Dedifferentiated amniotic fluid mesenchymal stem cell (primary cell): Measurements from ENCODE around the gene BECN2.

Experiments used
- DNase-seq: peaks from one replicate; pipeline ENCODE4 v3.0.0-alpha.2; 2016; ENCODE audit errors: extremely low spot score

Gene BECN2, protein sequence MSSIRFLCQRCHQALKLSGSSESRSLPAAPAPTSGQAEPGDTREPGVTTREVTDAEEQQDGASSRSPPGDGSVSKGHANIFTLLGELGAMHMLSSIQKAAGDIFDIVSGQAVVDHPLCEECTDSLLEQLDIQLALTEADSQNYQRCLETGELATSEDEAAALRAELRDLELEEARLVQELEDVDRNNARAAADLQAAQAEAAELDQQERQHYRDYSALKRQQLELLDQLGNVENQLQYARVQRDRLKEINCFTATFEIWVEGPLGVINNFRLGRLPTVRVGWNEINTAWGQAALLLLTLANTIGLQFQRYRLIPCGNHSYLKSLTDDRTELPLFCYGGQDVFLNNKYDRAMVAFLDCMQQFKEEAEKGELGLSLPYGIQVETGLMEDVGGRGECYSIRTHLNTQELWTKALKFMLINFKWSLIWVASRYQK

DNA sequence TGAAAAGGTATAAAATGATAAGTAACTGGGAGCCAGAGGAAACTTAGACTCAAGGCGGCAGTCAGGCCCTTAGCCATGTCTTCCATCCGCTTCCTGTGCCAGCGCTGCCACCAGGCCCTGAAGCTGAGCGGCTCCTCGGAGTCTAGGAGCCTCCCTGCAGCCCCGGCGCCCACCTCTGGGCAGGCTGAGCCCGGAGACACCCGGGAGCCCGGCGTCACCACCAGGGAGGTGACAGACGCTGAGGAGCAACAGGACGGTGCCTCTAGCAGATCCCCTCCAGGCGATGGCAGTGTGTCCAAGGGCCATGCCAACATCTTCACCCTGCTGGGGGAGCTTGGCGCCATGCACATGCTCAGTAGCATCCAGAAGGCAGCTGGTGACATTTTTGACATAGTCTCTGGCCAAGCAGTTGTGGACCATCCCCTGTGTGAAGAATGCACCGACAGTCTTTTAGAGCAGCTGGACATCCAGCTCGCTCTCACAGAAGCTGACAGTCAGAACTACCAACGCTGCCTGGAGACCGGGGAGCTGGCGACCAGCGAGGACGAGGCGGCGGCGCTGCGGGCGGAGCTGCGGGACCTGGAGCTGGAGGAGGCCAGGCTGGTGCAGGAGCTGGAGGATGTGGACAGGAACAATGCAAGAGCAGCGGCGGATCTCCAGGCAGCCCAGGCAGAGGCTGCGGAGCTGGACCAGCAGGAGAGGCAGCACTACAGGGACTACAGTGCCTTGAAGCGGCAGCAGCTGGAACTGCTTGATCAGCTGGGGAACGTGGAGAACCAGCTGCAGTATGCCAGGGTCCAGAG lies at the start of gene BECN2:
BECN2 (plus strand) TSS at position 76 of the 803 bp plus-strand sequence; CDS start at position 76, 0 bp downstream.
- DNase-seq = no peak

DNA sequence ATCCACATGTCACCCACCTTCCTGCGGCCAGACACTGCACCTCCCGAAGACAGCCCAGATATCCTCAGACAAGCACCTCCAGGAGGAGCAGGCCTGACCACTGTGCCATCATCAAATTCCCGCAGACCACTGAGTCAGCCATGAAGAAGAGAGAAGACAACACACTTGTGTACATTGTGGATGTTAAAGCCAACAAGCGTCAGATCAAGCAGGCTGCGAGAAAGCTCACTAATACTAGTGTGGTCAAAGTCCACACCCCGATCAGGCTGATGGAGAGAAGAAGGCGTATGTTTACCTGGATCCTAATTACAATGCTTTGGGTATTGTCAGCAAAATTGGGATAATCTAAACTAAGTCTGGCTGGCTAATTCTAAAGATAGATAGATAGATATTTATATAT lies 41.4 kb upstream of the BECN2 start:
- DNase-seq = no peak

DNA sequence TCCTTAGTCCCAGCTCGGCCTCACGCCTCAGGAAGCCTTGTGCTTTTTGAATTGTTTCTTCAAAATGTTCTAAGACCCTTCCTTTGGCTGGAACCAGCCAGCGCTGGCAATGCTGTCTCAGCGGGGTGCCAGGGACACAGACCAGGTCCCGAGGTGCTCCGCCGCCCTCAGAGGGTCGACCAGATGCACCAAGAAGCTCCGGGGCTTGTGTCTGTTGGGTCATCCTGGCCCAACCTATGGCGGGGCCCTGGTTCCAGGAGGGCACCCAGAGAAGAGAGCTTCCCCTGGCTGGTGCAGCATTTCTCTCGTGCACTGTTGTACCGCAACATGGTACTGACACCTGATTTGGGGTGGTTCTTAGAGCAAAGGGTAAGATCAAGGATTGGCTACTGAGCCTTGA lies 40.1 kb upstream of the BECN2 start:
- no peak for DNase-seq

DNA sequence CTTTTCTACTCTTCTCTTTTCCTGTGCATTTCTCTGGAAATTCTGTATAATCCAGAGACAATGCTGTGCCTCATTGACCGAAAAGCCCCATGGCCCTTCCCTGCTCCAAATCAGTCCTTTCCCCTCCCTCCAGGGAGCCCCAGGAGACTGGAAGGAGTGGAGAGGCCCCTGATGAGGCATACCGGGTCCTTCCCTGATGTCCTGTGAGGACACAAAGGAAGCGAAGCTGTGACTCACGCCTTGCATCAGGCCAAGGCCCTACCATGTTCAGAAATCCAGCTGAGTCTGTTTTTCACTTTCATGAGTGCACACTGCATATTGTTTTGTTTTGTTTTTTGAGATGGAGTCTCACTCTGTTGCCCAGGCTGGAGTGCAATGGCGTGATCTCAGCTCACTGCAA lies 38.7 kb upstream of the BECN2 start:
- peak; percentile 67 for DNase-seq

DNA sequence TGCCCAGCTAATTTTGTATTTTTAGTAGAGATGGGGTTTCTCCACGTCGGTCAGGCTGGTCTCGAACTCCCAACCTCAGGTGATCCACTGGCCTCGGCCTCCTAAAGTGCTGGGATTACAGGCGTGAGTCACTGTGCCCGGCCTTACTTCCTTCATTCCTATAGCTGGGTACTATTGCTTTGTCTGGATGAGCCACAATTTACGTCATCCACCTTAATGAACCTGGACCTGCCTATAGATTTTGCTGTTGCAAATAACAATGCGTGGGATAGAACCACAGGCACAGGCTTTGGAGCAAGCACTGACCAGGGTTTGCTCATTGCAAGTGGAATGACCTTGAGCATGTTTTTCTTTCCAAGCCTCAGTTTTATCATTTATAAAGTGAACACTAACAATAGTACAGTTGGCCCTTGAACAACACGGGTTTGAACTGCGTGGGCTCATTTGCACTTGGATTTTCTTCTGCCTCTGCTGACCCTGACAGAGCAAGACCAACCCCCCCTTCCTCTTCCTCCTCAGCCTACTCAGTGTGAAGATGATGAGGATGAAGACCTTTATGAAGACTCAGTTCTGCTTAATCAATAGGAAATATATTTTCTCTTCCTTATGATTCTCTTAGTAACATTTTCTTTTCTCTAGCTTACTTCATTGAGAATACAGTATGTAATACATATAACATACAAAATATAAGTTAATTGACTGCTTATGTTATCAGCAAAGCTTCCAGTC lies 33.3 kb upstream of the BECN2 start:
- no peak for DNase-seq

DNA sequence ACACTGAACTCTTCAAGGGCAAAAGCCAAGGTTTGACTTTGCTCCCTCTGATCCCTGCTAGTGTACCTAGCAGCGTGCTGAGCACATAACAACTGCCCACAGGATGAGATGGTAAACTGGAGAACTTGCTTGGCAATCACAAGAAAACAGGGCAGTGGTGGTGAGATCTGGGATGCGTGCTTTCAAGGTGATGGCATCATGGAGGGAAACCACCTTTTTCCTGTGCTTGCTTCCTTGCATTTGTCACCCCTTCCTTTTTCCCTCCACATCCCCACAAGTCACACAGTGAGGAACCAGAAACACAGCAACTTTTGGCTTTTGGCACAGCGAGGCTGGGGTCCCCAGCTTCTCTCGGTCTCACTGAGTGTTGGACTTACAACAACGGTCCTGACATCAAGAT lies 31.4 kb upstream of the BECN2 start:
- no peak for DNase-seq

DNA sequence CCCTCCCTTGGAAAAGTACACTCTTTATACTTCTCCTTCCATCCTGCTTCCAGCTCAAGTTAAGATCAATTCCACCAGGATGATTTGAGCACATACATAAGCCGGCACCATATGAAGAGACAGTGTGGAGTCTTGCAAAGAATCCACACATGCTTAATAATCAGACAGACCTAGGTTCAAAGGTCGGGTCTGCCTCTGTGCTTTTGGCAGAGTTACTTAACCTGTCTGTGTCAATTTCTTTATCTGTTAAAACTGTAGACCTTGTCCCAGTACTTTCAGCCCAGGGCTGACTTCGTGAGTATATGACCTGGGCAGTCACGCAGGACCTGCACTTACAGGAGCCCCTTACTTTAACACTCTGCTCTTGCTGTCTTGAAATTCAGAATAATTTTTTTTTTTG lies 30.2 kb upstream of the BECN2 start:
- no peak for DNase-seq

DNA sequence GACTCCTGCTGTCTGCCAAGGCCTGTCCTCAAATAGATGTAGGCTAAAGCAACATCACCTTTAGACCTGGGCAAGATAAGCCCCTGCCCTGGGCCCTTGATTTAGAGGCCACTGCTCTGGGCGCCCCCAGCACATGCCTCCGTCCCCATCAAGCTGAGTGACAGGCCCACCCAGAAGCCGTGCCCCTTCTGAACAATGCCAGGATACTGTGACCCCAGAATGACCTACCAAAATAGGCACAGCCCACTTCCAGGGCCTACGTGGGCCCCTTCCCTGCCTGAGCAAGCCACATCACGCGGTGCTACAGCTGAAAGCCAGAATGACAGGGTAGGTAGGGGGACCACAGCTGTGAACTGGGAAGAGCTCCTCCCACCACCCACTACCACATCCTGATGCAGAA lies 24.7 kb upstream of the BECN2 start:
- no peak for DNase-seq

DNA sequence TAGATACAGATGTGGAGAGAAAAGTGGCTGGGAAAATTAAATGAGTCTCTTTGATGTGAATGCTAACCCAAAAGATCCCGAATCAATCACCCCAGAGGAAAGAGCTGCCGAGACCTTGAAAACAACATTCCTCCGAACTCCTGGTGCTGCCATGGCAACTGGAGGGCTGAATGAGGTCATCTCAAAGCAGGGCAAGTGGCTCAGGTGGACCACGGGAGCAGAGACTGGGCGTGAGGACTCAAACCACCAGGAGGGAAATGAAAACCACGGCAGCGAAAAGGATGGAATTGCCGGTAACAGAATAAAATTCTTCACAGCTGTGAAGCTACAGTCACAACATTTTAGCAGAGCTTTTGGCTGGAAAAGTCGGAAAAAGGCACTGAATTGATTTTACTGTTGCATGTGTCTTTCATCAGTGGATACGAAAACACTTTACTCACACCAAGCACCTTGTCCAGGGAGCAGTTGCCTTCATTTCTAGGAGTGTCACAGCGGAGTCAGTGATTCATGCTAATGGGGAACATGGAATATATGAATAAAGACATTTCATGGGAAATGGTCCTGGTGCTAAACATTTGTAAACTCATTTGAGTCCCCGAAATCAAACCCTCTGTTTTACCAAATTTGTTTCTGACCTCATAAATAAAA lies 23.2 kb upstream of the BECN2 start:
- DNase-seq = peak; percentile 40

DNA sequence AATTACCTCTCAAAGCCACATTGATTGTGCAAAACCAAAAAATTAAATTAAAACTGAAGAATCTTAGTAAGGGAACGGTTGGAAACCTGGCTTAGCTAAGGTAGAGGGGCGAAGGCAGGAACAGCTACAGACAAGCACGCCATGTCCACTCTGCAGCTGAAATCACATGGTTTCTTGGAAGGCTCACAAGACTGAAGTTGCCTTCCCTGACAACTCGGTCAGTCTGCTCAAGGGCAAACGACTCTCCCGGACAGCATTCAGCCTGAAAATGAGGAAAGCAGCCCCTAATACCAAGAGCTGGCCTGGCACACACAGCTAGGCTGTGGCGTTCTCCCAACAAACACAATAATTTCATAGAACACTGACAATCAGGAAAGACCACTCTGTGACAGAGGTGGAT lies 22.7 kb upstream of the BECN2 start:
- no peak for DNase-seq

DNA sequence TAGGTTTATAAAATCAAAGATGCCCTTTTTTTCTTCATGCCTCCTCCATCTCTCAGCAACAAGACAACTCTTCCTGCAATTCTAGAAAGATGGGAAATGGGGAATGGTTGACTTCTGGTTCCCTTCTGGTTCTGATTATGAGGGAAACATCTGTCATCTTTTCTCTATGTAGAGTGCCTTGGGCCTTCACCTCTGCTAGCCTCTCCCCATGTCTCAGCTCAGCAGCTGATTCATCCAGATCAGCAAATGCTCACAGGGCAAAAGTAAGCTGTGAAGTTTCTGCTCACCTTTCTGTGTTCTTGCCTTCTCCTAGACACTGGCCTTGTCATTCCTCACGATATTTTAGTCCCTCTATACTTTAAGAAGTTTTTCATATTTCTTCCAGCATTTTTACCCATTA lies 17.8 kb upstream of the BECN2 start:
- no peak for DNase-seq

DNA sequence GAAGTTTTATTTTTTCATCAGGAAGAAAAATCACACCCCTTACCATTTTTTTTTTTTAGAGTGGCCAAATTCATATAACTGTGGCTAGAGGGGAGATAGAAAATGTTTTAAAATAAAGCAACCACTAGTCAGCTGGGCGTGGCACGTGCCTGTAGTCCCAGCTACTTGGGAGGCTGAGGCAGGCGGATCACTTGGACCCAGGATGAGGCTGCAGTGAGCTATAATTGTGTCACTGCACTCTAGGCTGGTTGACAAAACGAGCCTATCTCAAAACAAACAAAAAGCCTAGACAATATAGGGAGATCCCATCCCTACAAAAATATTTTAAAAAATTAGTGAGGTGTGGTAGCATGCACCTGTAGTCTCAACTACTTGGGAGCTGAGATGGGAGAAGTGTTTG lies 14.8 kb upstream of the BECN2 start:
- no peak for DNase-seq

DNA sequence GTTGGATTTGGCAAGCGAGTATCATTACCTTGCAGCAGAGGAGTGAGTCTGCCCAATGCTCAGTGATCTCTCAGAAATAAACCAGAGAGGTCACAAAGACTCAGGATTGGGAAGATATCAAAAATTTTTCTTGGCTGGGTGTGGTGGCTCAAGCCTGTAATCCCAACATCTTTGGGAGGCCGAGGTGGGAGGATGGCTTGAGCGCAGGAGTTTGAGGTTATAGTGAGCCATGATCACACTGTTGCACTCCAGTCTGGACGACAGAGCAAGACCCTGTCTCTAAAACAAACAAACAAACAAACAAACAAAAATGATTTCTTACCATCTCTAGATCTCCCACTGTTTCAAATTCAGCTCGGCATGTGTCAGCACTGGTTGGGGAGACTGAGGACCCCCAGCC lies 13.3 kb upstream of the BECN2 start:
- DNase-seq = no peak

DNA sequence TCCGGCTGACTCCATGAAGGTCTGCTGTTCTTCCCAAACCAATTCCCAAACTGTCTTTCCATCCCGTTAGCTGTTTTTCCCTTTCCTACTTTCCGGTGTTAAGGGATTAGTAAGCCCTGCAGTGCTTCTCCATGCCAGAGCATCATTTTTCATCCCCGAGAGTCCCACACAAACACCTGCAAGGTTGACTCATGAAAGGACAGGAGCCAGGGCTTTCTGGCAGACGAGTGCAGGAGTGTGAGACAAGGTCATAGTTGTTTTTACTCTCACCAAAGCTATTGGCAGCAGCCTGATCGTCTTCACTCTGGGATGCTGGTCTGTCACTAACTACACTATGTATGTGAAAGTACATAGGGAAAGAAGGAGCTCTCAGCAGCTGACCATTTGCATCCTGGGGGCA lies 10.2 kb upstream of the BECN2 start:
- no peak for DNase-seq

DNA sequence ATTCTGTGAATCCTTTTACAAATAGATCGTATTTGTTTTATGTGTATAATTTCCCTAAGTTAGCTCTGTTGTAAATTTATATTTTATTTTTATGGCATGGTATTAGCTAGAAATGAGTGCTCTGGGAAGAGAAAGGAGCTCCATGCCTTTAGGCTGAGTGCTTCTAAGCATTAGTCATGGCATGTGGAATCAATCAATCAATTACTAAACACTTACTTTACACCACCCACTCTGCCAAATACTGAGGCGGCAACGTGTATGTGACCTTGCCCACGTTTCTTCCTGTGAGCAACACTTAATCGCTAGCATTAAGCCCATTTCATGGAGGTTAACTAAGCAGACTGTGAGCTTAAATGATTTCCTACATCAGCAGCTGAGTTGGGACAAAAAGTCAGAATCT lies 7.2 kb upstream of the BECN2 start:
- DNase-seq = peak; percentile 82

DNA sequence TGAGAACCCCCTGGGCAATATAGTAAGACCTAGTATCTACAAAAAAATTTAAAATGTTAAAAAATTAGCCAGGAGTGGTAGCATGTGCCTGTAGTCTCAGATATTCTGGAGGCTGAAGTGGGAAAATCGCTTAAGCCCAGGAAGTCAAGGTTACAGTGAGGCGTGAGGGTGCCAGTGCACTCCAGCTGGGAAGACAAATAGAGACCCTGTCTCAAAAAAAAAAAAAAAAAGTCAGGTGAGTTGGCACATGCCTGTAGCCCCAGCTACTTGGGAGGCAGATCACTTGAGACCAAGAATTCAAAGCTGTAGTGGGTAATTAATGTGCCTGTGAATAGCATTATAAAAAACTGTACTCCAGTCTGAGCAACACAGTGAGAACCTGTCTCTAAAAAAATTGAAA lies 4.6 kb downstream of the BECN2 start:
- DNase-seq = no peak

DNA sequence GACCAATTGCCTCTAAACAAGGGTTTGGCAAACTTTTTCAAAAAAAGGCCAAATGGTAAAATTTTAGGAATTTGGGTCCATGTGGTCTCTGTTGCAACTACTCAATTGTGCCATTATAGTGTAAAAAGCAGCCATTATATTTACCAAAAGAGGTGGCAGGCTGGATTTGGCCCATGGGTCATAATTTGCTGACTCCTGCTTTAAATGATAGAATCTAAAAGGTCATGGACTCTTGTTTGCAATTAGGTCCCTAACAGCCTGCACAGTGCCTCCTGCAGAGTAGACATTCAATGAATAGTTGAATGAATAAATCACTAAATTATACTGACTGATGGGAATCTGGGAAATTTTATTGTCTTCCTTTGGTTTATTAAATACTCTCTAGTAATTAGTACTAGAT lies 6.2 kb downstream of the BECN2 start:
- DNase-seq = no peak

DNA sequence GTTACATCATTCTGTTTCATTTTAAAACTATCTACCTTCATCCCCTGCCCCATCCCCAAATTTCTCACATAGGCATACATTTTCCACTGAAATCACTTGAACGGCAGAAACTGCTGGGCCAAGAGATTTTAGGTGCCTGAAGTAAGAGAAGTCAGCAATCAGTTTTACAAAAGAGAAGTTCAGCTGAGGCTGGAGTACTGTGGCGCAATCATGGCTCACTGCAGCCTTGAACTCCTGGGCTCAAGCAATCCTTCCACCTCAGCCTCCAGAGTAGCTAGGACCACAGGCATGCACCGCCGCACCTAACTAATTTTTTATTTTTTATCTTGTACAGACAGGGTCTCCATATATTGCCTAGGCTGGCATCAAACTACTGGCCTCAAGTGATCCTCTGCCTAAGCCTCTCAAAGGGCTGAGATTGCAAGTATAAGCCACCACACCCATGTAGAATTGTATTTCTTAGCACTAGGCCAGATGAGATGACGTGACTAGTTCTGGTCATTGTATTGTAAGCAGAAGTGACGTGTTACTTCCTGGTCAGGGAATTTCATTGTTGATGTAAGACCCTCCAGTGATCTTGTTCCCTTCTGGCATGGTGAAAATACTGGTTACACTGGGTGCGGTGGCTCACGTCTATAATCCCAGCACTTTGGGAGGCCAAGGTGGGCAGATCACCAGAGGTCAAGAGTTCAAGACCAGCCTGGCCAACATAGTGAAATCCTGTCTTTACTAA lies 7.1 kb downstream of the BECN2 start:
- no peak for DNase-seq

DNA sequence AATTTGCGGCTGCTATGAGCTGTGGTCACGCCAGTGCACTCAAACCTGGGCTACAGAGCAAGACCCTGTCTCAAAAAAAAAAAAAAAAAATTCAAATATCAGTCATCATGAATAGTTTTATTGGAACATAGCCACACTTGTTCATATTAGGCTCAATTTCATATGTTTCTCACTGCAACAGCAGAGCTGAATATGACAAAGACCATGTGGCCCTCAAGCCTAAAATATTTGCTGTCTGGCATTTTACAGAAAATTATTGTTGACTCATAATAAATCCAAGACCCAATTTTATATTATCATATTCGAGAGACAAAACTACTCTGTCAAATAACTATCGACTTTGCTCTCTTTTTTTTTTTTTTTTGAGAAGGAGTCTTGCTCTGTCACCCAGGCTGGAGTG lies 11.0 kb downstream of the BECN2 start:
- no peak for DNase-seq

DNA sequence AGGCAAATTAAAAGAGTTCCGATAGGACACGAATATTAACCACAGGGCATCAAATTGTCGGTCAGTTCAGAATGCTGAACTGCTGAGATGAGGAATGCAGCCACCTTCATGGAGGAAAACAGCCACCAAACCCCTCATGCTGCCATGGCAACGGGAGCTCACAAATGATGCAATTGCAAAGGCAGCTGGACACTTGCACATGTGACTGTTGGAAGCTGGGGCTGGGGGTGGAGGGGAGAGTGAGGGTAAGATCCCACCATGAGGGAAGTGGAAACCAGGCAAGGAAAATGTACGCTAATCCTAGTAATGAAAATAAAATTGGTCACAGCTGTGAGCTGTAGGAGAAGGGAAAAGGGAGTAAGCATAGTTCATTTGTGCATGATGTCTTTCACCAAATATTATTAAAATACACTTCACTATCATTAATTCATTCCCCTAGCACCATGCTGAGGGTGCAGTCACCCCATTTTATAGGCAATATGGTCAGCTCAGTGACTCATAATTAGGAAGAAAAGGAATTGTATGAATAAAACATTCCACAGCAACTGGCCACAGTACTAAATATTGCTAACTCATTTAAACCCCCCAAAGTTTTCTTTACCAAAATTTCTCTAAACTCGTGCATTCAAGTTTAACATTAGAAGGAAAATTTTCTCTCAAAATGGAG lies 15.3 kb downstream of the BECN2 start:
- DNase-seq = peak; percentile 70

DNA sequence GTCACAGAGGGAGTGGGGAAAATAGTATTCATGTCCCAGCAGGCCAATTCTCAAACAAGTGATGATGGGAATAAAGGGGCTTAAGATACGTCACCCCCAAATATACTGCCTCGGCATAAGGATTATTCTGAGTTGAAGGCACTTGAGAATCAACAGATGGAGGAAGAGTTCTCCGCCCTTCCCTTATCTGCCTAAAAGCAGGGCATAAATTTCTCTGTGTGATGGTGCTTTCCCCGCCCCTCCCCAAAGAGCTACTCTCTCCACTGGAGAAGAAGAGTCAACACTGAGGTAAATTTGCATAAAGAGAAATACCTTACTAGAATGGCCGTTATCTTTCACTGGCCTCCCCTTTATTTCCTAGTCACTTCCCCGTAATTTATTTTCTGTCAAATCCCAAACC lies 18.7 kb downstream of the BECN2 start:
- no peak for DNase-seq
